ENCODE data around the gene SPOCK3.

GRCh38 chr4:166862032-166862431, 372.3 kb downstream of the SPOCK3 start:
- TF ChIP-seq CTCF (IDR thresholded peaks at IDR 0.05), result no peak
- no peak for TF ChIP-seq POLR2A (IDR thresholded peaks at IDR 0.05)
- TF ChIP-seq POLR2AphosphoS5 (IDR thresholded peaks at IDR 0.05), result no peak
- TF ChIP-seq EP300 (IDR thresholded peaks at IDR 0.05), result no peak

Measured in sigmoid colon (tissue), 4 donors.